LNCaP clone FGC (cell line): ENCODE measurements around the gene CKAP5.

Experiments used
- DNase-seq: peaks from one replicate; pipeline ENCODE4 v3.0.0-alpha.2; 2011; ENCODE audit warnings: low read depth
- H3K4me3 ChIP-seq: 2 replicates; pipeline ENCODE4 v1.5.1; 2011; ENCODE audit warnings: mild to moderate bottlenecking, low read depth, low read length, control low read depth
- TF ChIP-seq, protein P1 (sequence below): IDR thresholded peaks from 2 replicates; pipeline ENCODE4 v1.5.1; 2012; ENCODE audit warnings: mild to moderate bottlenecking; ENCODE audit not compliant: control insufficient read depth, insufficient read depth; ENCODE audit errors: extremely low read depth

Gene CKAP5

GRCh38 chr11:46694607-46695006 is 151.5 kb downstream of the CKAP5 start:
- H3K4me3 ChIP-seq = no peak overlapping the region
- no peak for DNase-seq
- TF ChIP-seq, protein P1, sequence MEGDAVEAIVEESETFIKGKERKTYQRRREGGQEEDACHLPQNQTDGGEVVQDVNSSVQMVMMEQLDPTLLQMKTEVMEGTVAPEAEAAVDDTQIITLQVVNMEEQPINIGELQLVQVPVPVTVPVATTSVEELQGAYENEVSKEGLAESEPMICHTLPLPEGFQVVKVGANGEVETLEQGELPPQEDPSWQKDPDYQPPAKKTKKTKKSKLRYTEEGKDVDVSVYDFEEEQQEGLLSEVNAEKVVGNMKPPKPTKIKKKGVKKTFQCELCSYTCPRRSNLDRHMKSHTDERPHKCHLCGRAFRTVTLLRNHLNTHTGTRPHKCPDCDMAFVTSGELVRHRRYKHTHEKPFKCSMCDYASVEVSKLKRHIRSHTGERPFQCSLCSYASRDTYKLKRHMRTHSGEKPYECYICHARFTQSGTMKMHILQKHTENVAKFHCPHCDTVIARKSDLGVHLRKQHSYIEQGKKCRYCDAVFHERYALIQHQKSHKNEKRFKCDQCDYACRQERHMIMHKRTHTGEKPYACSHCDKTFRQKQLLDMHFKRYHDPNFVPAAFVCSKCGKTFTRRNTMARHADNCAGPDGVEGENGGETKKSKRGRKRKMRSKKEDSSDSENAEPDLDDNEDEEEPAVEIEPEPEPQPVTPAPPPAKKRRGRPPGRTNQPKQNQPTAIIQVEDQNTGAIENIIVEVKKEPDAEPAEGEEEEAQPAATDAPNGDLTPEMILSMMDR = no peak

GRCh38 chr11:46694072-46694471 is 152.0 kb downstream of the CKAP5 start:
- TF ChIP-seq, protein P1 = no peak
- H3K4me3 ChIP-seq = no peak overlapping the region
- no peak for DNase-seq

- DNase-seq = no peak
- TF ChIP-seq, protein P1 = no peak
- no peak overlapping the region for H3K4me3 ChIP-seq
Observed at GRCh38 chr11:46693597-46694012, 152.5 kb downstream of the CKAP5 start.
